HG02885 (cell line): ENCODE measurements around the gene TSPAN3.

ENCODE experiments used
- ATAC-seq: cut with Tn5 transposase; IDR thresholded peaks from one replicate; pipeline ENCODE4 v1.9.1; 2021; ENCODE audit warnings: mild to moderate bottlenecking; ENCODE audit not compliant: unreplicated experiment, poor library complexity

The TSPAN3 gene

DNA sequence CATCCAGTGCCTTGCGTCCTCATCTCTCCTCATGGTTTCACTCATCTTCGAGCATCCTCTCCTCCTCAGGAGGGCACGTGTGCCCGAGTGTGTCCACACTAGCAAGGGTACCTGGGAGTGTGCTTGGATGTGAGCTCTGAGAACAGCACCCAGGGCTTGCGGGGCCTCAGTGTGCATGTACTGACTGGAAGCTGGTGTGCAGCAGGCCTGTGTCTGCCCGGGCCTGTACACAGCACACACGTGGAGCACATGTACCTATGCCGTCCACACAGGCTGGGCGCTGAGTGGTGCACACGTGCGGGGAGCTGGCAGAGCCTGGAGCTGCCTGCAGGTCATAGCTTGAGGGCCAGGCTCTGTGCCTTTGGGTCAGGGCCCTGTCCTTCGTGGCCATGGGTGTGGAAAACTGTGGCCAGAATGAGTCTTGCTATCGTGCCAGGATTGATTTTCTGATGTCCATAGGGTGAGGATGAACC, 34.9 kb downstream of the TSPAN3 start:
- ATAC-seq, result no peak

DNA sequence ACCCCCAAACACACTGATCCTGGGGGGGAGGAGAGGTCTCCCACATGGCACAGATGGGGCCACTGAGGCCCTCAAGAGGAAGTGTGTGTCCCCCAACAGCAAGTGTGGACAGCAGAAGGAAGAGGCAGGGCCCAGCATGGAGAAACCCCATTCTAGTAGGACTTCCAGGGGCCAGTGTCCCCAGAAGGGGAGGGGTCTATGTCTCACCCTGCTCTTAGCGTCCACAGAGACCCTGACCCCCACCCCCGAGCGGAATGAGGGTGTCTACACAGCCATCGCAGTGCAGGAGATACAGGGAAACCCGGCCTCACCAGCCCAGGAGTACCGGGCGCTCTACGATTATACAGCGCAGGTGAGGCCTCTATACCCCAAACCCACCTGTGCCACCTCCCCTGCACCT, 35.3 kb downstream of the TSPAN3 start:
- no peak for ATAC-seq

DNA sequence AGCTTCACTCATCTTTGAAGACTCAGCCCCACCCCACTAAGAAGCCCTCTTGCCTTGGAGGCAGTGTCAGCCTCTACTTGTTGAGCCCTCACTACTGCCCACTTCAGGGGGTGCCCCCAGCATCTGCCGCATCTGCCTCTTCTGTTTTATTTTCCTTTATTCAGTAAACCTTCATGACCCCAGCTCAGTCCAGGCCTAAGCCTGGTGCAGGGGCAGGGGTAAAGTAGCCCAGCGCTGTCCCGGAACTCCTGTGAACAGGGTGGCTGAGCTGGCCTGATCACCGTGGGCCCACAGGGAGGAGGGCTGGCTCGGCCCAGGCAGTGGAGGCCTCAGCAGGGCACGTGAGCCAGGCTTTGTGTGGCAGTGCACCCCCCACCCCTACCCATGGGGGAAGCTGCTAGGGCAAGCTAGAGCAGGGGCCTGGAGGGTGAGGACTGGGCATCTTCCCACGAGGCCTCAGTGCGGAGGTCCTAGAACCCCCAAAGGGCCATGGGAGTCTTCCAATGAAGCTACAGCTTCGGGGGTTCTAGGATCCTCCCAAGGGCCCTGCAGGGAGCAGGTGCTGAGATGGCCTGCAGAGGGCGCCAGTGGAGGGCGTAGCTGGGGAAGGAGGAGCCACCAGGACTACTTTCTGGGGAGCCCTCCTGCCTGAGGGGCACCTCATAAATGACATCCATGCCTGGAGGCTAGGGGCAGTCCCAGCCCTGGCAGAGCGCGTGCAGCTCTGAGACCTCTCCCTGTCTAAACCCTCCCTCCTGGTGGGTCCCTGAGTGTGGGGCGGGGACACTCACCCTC, 36.0 kb downstream of the TSPAN3 start:
- no peak for ATAC-seq

DNA sequence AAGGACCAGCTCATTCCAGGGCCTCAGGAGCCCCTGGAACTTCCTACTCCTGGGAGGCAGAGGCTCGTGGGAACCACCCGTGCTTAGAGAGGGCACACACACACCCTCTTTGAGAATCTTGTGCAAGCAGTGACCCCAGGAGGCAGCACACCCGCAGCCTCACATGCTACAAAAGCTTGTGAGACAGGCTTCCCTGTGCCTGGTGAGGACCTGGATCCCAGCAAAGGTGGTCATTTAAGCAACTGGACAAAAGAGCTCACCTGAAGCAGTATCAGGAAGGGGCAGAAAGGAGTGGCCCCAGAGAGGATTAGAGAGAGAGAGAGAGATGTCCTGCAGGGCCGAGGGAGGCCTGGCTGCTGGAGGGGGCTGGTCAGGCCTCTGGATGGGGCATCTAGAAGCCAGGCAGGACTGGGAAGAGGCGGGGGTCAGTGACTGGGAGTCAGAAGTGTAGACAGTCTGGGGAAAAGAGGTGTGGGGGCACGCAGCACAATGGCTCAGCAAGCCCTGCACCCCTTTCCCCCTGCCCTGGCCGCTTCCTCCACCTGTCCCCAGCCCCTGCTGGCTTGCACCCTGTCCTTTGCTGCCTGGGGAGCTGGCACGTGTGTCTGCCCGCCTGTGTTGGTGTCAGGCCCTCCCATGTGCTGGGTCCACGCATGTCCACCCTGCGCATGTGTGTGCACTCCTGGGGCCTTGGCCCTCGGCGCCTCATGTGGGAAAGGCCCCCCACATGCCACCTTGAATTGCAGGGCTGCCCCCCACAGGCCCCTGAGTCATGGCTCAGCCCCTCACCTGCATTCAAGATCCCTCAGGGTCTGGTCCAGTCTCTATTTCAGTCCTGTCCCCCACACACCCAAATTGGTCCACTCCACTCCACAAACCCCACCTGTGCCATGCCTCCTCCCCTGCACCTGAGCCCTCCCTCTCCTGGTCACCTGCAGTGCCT, 36.9 kb downstream of the TSPAN3 start:
- ATAC-seq, result no peak

DNA sequence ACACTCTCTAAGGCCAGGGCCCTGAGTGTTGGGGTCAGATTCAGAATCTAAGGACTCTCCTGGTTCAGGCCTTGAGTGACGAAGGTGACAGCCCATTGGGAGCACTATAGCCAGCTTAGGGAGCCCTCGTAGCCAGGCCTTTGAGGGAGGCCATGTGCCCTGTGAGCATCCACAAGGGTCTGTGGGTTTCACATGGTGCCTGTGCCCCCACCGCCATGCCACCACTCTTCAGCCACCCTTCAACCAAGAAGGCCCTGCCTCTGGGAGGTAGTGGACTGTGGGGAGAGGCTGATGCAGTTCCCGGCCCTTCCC, 37.5 kb downstream of the TSPAN3 start:
- no peak for ATAC-seq

DNA sequence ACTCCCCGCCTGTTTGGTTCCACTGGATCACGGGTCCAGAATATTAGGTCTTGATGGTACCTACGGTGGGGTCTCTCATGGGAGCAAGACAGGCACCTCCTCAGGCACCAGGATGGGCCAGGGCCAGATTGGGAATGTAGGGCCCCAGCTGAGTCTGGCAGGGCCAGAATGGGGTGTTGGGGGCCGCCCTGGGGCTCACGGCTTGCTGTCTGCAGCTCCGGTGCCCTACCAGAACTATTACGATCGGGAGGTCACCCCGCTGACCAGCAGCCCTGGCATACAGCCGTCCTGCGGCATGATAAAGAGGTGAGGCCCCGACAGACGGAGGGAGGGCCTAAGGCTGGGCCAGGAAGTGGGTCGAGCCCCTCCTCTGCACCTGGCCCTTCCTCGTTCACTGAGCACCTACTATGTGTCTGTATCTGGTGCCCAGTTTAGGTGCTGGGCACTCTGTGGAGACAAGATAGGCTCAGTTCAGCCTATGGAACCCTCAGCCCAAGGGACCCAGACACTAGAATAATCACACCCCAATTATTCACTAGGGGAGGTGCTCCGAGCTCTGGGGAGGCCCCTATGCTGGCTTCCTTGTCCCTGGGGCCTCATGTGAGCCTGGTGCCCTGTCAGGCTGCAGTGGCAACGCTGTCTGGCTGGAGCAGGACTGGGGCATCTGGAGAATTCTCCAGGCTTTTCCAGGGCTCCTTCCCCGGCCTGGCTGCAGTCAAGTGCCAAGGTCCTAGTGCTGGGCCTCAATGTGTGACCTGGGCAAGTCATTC, 38.1 kb downstream of the TSPAN3 start:
- ATAC-seq, result no peak

DNA sequence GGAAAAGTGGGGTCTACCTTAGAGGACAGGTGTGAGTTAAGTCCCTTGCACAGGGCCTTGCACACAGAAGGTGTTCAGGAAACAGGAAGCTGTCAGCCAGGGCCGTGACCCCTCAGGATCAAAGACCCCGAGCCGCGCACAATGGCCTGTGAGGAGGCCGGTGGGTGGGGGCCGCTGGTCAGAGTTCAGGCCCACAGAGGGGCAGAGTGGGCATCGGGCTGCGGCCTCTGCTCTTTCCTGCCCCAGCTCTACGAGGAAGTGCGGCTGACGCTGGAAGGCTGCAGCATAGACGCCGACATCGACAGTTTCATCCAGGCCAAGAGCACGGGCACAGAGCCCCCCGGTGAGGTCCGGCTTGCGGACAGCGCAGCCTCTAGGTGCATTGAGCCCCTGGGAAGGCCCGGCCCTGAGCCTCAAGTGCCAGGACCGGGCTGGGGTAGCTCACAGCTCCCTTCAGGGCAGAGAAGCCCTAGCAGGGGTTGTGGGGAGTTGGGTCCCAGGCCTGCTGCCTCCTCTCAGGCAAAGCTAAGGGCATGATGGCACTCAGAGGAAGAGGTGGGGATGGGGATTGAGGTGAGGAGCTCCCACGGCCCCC, 38.8 kb downstream of the TSPAN3 start:
- ATAC-seq, result no peak

DNA sequence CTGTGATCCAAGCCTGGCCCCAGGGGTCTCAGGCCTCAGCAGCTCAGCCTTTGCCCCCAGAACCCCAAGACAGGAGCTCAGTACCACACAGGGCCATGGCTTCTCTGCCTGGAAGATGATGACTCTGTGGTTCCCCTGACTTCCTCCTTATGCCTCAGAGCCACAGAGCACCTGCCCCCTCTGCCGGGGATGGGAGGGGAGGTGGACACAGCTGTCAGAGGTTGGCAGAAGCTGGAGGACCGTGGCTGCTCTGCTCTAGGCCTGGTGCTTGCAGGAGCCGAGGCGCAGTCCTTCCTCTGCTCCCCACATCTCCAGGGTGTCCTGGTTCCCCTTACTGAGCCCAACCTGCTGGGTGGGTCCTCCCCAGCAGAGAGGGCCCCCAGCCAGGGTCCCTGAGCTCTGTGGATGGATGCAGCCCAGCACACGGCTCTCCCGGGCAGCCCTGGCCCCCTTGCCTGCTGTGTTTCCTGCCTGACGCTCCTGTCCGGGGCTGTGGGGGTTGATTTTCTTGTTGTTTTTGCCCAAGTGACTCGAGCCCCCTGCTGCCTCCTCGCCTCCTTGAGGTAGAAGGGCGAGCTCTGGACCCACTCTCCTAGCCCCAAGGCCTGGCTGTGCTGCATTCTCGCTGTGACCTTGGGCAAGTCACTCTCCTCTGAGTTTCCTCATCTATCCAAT, 39.4 kb downstream of the TSPAN3 start:
- peak; percentile 69 for ATAC-seq

DNA sequence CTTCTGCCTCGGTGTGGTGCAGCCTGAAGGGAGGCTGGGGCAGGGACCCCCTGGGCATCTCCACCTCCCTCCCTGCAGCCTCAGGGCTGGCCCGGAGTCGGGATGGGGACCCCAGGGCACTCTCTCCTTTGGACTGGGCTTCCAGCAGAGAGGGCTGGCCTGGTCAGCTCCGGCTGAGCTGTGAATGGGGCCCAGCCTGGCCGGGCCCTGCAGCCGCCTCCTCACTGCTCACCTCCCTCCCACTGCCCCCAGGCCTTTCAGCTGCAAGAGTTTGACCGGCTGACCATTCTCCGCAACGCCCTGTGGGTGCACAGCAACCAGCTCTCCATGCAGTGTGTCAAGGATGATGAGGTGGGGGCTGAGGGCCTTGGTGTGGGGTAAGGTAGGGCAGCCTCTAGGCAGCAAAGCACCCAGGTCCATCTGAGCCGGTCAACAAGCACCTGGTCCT, 40.0 kb downstream of the TSPAN3 start:
- no peak for ATAC-seq

DNA sequence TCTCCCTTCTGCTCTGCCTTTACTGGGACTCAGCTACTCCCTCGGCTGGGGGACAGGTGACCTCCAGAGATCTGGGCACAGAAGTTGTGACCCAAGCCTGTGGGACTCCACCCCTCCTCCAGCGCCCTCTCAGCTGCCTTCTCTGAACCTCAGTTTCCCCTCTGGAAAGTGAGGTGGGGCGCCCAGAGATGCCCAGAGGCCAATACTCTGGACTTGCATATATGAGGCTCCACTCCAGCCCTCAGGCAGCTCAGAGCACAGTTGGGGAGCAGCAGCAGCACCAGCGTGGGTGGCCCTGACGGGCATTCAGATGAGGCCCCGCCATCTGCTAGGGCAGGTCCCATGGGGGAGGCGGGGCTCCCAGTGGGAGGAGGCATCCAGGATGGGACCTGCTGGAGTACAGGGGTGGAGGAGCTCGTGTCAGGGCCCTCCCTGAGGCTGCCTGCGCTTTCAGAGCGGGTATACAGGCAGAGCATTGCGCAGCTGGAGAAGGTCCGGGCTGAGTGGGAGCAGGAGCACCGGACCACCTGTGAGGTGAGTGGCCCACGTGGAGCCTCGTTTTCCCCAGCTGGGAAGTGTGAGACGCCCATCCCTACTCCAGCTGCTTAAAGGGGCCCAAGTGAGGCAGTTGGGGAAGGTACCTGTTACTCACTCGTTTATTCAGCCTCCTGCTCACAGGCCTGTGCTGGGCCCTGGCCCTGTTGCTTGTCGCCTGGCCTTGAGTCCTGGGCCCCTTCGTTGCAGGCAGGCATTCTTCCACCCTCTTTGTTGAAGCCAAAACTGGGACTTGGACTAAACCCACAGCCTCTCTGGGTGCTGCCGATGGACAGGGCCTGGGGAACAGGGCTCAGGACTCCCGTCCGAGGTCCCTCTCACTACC, 40.6 kb downstream of the TSPAN3 start:
- no peak for ATAC-seq

DNA sequence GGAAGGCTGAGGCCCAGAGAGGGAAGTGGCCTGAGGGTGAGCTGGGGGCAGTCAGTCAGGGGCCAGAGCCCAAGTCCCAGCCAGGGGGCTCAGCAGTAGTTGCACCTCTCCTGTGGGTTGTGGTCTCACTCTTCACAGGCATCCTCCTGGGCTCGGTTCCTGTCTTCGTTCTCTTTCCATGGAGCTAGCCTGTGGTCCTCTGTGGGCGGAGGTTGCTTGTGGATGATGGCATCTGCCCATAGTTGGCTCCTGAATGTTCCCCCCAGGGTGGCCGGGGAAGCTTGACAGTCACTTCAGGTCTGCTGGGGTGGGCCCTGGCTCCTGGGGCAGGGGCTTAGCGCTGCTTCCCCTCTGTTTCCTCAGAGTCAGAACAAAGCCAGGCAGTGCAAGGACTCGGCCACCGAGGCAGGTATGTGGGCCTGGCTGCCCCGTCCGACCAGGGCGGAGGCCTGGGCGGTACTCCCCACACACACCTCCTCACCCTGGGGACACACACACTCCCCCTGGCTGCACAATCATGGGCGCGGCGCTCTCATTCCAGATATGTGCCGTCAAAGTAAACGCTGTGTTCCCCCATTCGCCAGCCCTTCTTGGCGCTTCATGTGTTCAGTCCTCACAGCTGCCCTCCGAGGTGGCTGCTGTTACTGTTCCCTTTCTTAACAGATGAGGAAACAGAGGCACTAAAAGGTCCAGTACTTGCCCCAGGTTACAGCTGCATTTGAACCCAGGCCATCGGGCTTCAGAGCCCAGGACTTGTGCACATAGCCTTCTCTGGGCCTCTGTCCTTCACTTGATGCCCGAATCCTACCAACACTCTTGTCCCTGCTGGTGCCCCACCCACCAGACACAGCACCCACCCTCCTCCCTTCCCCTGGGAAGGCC, 41.5 kb downstream of the TSPAN3 start:
- ATAC-seq, result no peak

DNA sequence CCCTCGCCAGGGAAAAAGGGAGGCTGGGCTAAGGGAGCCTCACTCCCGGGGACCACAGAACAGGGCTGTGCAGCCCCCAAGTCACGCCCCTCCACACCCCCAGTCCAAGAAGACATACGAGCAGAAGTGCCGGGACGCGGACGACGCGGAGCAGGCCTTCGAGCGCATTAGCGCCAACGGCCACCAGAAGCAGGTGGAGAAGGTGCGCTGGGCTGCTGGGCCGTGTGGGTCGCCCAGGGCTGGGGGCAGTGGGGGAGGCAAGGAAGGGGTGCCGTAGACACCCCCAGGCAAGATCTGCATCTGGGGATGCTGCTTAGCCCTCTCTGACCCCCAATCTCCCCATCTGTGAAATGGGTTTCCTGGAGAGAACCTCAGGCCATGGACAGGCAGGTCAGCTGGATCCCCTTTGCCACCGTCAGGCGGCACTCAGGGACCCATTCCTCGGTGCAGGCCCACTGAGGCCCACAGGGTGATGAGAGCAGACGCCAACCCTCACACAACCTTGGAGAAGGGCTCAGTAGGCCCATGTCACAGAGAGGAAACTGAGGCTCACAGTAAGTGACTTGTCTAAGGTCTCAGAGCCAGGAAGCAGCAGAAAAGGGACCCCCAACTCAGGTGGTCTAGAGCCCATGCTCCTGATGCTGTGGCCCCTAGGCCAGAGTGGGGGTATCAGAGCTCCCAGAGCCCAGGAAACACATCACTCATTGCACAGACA, 42.3 kb downstream of the TSPAN3 start:
- no peak for ATAC-seq

DNA sequence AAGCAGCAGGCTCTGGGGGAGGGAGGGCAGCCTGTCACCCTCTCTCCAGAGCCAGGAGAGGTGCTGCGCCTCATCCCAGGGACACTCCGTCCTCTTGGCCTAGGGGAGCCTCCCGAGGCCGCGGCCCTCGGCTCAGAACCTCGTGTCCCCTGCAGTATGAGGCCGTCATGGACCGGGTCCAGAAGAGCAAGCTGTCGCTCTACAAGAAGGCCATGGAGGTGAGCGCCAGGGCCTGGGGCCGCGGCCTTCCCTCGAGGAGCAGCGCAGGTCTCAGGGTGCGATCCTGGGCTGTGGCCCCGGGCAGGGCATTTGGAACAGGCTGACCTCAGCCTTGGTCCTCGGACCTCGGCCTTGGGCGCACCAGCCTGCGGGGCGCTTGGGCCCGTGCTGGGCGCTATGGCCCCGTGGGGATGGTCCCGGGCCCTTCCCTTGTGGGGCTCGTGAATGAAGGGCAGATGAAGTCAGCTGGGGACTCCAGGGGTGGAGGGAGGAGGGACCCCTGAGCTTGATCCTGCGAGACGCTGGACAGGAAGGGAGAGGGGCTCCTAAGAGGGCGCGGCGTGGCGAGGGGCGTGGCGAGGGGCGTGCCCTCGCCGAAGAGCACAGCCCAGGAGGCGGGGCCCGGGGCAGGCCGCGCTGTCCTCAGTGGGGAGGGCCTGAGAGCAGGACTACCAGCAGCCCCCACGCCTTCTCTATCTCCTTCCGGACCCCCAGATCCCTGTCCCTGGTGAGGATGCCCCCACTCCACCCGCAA, 43.0 kb downstream of the TSPAN3 start:
- no peak for ATAC-seq

DNA sequence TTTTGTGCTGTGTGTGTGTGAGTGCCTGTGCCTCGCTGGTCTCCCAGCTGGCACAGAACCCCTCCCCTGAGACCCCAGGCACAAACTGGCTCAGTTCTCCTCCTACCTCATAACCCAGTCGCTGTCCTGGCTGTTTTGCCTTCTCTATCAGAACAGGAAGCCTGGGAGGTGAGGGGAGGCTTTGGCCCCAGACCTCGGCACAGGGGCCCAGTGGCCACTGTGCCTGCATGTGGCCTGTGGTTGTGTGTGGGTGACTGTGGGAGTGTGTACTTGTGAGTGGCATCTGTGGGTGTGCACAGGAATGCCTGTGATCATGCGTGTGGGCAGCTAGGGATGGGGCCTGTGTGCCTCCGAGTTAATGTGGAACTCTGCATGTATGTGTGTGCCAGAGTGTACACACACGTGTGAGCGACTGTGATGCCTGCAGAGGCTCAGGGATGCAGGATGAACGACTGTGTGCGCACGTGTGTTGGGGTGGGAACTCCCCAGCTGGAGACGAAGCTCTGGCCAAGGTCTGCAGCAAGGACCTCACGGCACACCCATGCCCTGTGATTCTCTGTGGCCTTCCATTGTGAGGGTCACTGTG, 43.7 kb downstream of the TSPAN3 start:
- ATAC-seq, result no peak

DNA sequence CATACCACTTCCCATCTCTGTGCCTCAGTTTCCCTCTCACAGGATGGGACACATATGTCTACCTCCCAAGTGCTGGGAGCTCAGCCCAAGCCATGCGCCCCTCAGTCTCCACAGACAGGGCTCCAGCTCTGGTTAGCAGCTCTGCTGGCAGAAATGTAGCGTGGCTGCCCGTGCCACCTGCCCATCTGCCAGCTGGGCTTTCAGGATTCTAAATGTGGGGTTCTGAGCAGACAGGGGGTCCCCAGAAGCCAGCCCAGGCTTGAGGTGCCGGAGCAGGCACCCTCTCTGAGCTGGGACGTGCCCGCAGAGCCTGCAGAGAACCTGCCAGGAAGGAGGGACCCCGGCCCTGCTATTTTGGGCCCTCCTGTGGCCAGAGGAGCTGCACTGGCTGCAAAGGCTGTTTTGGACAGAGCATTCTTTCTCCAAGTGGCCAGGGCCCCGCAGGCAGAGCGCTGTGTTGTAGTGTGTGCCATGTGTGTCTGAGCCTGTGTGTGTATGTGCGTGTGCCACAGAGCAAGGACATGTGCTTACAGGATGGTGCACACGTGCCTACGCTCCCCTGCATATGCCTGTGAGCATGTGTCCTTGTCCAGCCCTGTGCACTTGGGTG, 44.3 kb downstream of the TSPAN3 start:
- no peak for ATAC-seq

DNA sequence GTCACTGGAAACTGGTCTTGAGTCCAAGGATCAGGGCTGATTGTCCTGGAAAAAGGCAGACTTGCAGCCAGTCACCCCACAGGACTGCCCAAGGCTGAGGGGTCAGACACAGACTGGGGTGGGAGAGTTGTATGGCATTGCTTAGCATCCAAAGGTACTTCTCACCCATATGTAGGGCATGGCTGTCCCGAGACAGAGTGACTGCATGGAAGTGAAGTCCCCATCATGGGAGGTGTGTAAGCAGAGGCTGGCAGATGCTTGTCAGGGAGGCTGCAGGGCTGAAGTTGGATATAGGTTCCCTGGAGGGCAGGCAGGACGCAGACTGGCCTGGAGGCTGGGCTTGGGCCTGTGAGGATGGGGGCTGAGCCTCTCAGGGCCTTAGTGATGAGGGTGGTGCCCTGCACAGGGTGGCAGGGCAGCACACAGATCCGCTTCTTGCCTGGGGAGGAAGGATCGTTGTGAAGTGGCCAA, 44.9 kb downstream of the TSPAN3 start:
- no peak for ATAC-seq
